NCI-H1930 (cell line): Measurements from ENCODE around the gene PRPF18.

Experiments used
- DNase-seq, 2 experiments: peaks; one replicate each; lab custom pipeline; 2025; lab: John Stamatoyannopoulos, UW

The PRPF18 gene

GRCh38 chr10:13637894-13638293, 51.1 kb downstream of the PRPF18 start:
- DNase-seq, result no peak

GRCh38 chr10:13642293-13642692, 55.5 kb downstream of the PRPF18 start:
- no peak for DNase-seq

GRCh38 chr10:13643016-13643415, 56.3 kb downstream of the PRPF18 start:
- DNase-seq, result no peak

- no peak for DNase-seq
These were observed 58.1 kb downstream of the PRPF18 start for GRCh38 chr10:13644866-13645265.

- no peak for DNase-seq
These were observed 61.7 kb downstream of the PRPF18 start for GRCh38 chr10:13648425-13648824.

- DNase-seq, result no peak
These were observed 63.2 kb downstream of the PRPF18 start for GRCh38 chr10:13649844-13650520.

- no peak for DNase-seq
These were observed 64.2 kb downstream of the PRPF18 start for GRCh38 chr10:13650961-13651360.

GRCh38 chr10:13651969-13652720, 65.4 kb downstream of the PRPF18 start:
- DNase-seq, result no peak

GRCh38 chr10:13652860-13653259, 66.1 kb downstream of the PRPF18 start:
- DNase-seq, result no peak

- DNase-seq, result no peak
These were observed 67.5 kb downstream of the PRPF18 start for GRCh38 chr10:13654118-13654830.

GRCh38 chr10:13654846-13655245, 68.1 kb downstream of the PRPF18 start:
- no peak for DNase-seq

- DNase-seq, result no peak
These were observed 69.8 kb downstream of the PRPF18 start for GRCh38 chr10:13656337-13657100.

- DNase-seq, result no peak
These were observed 70.4 kb downstream of the PRPF18 start for GRCh38 chr10:13657101-13657680.

GRCh38 chr10:13658264-13658663, 71.5 kb downstream of the PRPF18 start:
- no peak for DNase-seq

- no peak for DNase-seq
These were observed 72.3 kb downstream of the PRPF18 start for GRCh38 chr10:13658871-13659685.

GRCh38 chr10:13659887-13660550, 73.3 kb downstream of the PRPF18 start:
- no peak for DNase-seq

GRCh38 chr10:13660551-13660920, 73.8 kb downstream of the PRPF18 start:
- DNase-seq, result no peak

- no peak for DNase-seq
These were observed 74.5 kb downstream of the PRPF18 start for GRCh38 chr10:13661256-13661655.

GRCh38 chr10:13665516-13666262, 78.9 kb downstream of the PRPF18 start:
- no peak for DNase-seq

- no peak for DNase-seq
These were observed 81.4 kb downstream of the PRPF18 start for GRCh38 chr10:13668126-13668525.
